ENCODE data around the gene HIVEP3.

DNA sequence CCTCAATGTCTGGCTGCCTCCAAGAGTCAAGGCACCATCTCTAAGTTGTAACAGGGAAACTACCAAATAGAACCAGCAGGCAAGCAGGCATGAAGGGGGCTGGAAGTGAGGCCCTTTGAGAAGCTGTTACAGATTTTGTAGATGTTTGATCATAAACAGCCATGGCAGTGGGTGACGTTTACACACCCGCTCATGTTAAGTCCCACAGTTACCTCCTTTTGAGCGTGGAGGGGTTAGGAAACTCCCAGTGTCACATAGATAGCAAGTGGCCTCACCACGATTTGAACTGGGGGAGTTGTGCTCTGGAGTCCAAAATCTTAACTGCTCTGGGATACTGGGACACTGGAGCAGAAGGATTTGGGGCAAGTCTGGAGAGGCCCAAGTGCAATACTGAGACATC, 192.4 kb downstream of the HIVEP3 start:
- TF ChIP-seq POLR2AphosphoS5 (IDR thresholded peaks at IDR 0.05; ENCODE audit: borderline replicate concordance, low read depth, low read length) = no peak
- TF ChIP-seq EZH2 (IDR thresholded peaks at IDR 0.05) = no peak
